ENCODE measurements around the gene MYO5B.

Gene MYO5B

DNA sequence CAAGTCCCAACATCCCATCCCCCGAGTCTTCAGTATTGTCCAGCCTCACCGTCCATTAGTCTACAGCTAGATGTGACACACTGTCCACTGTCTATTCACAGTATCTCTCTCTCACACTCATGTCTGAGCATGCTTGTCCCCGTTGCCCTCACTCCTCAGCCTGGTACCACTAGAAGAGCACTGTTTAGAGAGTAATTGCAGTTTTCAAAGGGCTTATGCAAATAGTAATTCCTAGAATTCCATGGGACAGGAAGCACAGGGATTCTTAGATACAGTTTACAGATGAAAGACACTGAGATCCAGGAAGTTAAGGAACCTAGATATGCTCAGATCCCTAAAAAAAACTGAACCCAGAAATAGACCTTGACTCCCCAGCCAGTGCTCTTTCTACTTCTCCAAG, 125.5 kb downstream of the MYO5B start:
- no peak for DNase-seq (ENCODE audit: low spot score)

DNA sequence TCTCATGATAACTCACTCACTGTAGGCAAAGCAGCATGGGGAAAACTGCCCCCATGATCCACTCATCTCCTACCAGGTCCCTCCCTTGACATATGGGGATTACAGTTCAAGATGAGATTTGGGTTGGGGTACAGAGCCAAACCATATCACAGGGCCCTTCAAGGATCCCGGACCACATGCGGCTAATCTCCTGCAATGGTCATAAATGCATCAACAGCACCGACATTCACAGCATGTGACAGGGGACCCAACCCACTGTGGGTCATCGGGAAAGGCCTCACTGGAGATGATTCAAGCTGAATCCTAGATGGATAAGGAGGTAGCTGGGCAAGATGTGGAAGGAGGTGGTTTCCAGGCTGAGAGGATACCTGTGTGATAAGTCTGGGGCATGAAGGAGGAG, 129.4 kb downstream of the MYO5B start:
- no peak for DNase-seq (ENCODE audit: low spot score)

- DNase-seq (ENCODE audit: low spot score) = no peak
Measured at GRCh38 chr18:50065039-50065438, 129.9 kb downstream of the MYO5B start.

- DNase-seq (ENCODE audit: low spot score) = no peak
Measured at GRCh38 chr18:50061876-50062517, 132.9 kb downstream of the MYO5B start.

DNA sequence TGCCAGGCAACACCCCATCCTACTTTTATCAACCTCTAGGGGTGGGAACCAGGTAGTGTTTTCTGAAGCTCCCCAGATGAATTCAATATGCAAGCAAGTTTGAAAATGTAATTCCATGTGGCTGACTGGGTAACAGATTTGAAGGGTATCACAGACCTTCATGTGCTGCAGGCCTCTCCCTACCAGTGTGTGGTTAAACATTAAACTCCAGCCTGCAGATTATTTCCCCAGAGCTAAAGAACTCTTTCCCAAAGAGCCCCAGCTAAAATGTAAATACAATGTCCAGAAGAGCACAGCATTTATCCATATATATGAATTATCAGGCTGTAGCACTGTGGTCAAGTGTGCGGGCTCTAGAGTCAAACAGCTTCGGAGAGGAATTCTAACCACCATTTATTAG, 134.1 kb downstream of the MYO5B start:
- DNase-seq (ENCODE audit: low spot score) = no peak

- no peak for DNase-seq (ENCODE audit: low spot score)
Measured at GRCh38 chr18:50058731-50059130, 136.2 kb downstream of the MYO5B start.

- DNase-seq (ENCODE audit: low spot score) = no peak
Measured at GRCh38 chr18:50057009-50057408, 137.9 kb downstream of the MYO5B start.

- DNase-seq (ENCODE audit: low spot score) = no peak
Measured at GRCh38 chr18:50056185-50056584, 138.8 kb downstream of the MYO5B start.

- DNase-seq (ENCODE audit: low spot score) = no peak
Measured at GRCh38 chr18:50055488-50055887, 139.5 kb downstream of the MYO5B start.

DNA sequence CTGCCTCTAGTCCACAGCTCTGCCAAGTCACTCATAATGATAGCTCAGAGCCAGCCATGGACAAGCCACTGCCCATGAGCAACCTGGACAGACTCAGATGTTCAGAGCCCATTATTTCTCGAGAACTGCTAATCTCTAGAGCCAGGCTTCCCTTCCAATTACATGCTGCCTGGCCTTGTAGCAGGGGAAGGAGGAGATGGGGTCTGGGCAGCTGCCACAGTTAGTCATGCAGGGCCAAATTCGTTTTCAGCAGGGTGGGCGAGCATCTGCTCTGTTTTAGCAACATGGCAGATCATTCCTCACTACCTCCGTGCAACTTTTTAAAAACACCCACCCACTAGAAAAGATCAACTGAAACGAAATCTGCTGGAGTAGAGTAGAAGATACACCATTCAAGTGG, 141.8 kb downstream of the MYO5B start:
- no peak for DNase-seq (ENCODE audit: low spot score)

DNA sequence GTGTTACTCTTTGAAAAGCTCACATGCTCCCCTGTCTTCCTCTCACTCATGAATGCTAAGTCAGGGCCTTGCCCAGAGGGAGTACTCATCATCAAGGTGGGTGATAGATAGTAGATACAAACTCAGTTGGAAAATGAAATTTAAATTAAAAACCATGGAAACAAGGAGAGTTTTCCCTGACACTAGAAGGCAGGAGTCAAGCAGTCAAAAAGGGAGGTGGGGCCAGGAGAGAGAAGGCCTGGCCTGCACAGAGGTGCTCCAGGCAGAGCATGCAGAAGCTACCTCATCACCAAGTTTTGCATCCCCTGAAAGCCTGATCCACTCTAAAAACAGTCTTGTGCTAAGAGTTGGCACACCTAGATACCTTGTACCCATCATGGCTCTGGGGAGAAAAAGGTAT, 143.7 kb downstream of the MYO5B start:
- no peak for DNase-seq (ENCODE audit: low spot score)

GRCh38 chr18:50045126-50045525, 149.8 kb downstream of the MYO5B start:
- DNase-seq (ENCODE audit: low spot score) = no peak

DNA sequence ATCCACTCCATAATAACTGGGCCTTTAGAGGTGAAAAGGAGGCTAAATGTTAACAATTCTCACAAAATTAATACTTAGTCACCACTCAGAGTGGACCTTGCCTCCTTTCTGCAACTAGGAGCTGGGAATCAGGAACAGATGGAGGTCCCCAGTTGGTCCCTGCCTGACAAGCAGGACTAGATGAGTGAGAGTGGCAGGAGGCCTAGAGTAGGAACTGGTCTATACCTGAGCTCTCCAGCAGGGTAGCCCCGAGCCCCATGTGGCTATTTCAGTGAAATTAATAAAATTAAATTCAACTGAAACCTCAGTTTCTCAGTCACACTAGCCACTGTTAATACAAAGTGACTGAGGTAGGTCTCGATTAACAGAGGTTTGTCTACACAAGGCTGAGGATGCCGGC, 150.5 kb downstream of the MYO5B start:
- no peak for DNase-seq (ENCODE audit: low spot score)

- no peak for DNase-seq (ENCODE audit: low spot score)
Measured at GRCh38 chr18:50042611-50043010, 152.3 kb downstream of the MYO5B start.

GRCh38 chr18:50039746-50040145, 155.2 kb downstream of the MYO5B start:
- DNase-seq (ENCODE audit: low spot score) = no peak

- no peak for DNase-seq (ENCODE audit: low spot score)
Measured at GRCh38 chr18:50038448-50038847, 156.5 kb downstream of the MYO5B start.

DNA sequence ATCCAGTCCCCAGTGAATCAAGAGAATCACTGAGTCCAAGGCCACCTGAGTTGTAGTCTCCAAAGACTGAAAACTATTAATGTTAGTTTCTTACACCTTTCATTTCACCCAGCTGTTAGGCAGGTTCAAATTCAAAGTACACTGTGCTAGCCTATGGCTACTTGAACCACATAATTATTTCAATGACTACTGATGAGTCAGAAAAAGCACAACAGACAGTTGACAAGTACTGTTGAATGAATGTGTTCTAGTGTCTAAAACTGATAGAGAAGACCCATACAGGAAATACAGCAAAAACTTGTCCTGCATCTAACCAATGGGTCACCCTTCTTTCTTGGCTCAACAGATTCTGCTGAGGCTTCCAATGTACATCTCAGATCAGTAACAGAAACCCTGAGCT, 160.9 kb downstream of the MYO5B start:
- no peak for DNase-seq (ENCODE audit: low spot score)

DNA sequence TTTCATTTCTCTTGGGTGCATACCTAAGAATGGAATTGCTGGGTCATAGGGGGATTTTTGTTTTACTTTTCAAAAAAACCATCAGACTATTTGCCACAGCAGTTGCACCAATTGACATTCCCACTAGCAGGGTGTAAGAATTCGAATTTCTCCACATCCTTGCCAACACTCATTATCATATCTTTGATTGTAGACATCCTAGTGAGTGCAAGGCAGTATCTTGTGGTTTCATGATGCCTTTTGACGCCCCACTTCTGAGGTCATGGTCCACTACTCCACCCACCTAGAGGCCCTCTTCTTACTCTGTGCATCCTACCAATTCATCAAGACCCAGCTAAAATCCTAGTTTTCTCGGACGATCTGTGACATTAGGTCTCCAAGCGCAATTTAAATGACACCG, 161.9 kb downstream of the MYO5B start:
- DNase-seq (ENCODE audit: low spot score) = no peak

DNA sequence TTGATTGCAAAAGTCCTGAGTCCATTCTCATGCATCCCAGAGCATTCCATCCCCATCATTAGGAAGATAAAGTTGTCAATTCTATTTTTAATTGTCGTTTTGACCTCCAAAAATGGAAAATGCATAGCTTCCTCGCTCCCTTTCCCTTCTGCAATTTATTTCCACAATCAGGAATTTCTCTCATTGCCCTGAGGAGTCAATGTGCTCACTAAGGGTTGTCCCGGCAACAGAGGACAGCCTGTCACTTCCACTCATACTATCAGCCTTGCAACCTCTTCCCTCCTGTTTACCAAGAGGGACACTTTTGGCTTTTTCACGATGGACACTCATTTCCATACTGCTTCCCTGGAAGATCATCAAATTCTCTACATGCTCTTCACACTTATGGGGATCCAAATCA, 164.8 kb downstream of the MYO5B start:
- DNase-seq (ENCODE audit: low spot score) = no peak

DNA sequence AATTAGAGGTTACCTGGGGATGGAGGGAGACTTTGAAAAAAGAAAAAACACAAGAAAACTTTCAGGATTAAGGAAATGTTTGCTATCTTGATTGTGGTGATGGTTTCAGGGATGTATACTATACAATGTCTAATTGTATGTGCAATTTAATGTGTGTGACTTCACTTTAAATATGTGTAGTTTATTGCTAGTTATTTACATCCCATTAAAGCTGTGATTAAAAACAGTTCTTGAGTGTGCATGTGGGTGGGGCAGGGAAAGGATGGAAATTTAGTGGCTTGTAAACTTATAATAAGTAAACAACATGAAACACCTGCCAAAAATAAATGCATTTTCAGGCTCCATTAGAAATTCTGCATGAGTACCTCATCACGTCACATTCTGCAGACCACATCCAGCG, 167.0 kb downstream of the MYO5B start:
- DNase-seq (ENCODE audit: low spot score) = no peak

DNA sequence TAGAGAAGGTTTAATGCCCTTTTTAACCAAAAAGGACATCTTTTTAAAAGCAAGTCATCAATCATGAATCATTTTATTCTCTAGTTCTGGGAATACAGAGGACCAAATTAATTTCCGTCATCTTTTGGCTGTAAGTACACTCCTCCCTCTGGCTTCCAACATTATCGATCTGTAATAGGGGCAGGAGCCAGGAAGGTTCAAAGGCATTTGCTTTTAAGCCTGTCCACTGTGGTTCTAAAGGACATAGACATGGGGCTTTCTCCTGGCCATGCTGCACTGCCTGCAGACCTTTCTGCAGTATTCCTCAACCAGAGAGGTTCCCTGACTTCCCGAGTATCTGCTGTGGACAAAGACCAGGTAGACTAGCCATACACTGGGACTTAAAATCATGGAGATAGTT, 170.5 kb downstream of the MYO5B start:
- DNase-seq (ENCODE audit: low spot score) = no peak

DNA sequence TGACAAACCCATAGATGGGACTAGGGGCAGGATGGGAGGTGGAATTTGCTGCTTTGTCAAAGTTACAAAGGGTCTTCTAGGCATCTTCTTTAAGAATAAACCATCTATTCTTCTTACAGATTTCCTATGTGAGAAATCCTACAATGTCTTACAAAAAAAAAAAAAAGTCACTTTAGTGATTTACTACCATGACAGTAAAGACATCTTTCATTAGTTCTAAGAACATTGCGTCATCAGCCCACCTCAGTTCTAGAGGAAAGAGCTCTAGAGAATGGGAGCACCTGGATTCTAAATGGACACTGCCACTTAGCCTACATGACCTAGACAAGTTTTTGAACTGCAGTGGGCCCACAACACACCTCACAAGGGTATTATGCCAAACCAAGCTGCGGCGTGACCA, 172.0 kb downstream of the MYO5B start:
- no peak for DNase-seq (ENCODE audit: low spot score)

DNA sequence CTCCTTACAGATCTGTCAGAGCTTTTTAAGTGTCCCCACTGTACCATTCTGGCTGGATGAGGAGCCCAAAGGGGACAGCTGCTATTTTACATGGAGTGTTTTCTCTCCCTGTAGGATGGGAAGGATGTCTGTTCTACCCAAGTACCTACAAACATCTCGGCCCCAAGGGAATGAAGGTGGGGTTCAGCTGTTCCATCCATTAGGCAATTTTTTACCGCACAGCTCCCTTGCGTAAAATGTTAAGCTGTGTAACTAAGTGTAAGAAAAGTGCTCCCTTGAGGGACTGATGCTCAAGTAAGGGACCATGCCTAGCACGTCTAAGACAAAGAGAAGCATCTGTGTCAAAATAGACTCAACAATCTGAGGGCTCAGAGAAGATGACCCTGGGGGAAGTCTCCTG, 180.3 kb downstream of the MYO5B start:
- no peak for DNase-seq (ENCODE audit: low spot score)

DNA sequence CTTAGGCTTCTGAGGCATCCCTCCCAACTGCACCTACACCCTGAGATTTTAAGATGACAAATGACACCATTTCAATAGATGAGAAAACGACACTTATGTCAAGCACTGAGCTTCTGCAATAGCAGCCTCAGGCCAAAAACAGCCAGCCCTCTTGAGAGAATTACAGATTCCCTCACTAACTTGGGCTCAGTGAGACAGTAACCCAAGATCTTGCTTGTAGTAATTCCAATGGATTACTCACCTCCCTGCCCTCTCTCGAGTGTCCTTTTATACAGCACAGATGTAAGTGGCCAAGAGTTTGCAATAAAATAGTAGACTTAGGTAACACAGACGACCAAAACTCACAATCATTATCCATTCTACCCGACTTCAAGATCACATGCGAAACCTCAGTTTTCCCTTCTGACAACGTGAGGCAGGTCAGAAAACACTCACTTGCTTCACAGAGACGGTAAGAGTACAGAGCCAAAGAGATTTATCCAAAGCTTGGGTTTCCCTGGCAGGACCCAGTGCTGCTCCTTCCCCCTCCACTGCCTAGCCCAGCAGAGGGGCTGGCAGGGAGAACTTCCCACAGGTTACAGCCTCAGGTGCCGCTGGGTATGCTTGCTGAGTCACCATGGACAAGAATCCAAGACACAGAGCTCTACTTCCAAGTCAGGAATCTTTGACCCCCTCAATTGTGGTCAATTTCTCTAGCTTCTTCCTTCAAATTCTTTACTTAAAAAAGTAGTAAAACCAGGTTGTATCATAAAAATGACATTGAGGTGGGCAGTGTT, 181.4 kb downstream of the MYO5B start:
- DNase-seq (ENCODE audit: low spot score) = no peak

All from pons (tissue), 1 donor.